GM19193 (cell line): Measurements from ENCODE around the gene INSIG1.

ENCODE experiments used
- POLR2A ChIP-seq: IDR thresholded peaks from 4 replicates; pipeline ENCODE4 v1.6.1; 2011; ENCODE audit not compliant: insufficient read depth, insufficient read length; ENCODE audit errors: extremely low read depth

INSIG1 gene

GRCh38 chr7:155352076-155352752 is 54.5 kb downstream of the INSIG1 start:
- no peak for TF ChIP-seq POLR2A

GRCh38 chr7:155352753-155353115 is 55.1 kb downstream of the INSIG1 start:
- no peak for TF ChIP-seq POLR2A

GRCh38 chr7:155353256-155353897 is 55.7 kb downstream of the INSIG1 start:
- no peak for TF ChIP-seq POLR2A

GRCh38 chr7:155354371-155355048 is 56.8 kb downstream of the INSIG1 start:
- no peak for TF ChIP-seq POLR2A

GRCh38 chr7:155355176-155355575 is 57.5 kb downstream of the INSIG1 start:
- TF ChIP-seq POLR2A: no peak

GRCh38 chr7:155355745-155356144 is 58.1 kb downstream of the INSIG1 start:
- TF ChIP-seq POLR2A: no peak

GRCh38 chr7:155356323-155357105 is 58.8 kb downstream of the INSIG1 start:
- TF ChIP-seq POLR2A: no peak

- TF ChIP-seq POLR2A: no peak
These were observed 59.9 kb downstream of the INSIG1 start for GRCh38 chr7:155357573-155358041.

GRCh38 chr7:155358066-155358947 is 60.6 kb downstream of the INSIG1 start:
- TF ChIP-seq POLR2A: no peak

- TF ChIP-seq POLR2A: no peak
These were observed 61.5 kb downstream of the INSIG1 start for GRCh38 chr7:155358948-155359712.
